Activated CD8-positive, alpha-beta T cell treated with anti-CD3 and anti-CD28 coated beads for 36 hours (primary cell): ENCODE results near the gene GRID1. TPM values are rescaled to one million over a fixed set of nuclear protein-coding genes. Genes with fewer than 3 reads are reported as not detected.

Source experiments
- ATAC-seq: fragments of 200-7000 bp; cut with Tn5 transposase; one replicate; pipeline ENCODE4 v1.10.0; 2021; ENCODE audit warnings: mild to moderate bottlenecking, moderate library complexity
- CTCF ChIA-PET: fragments of 350-600 bp; sonication (Branson Sonifier 250); formaldehyde crosslinking; loops from one replicate; lab custom pipeline; 2021; ENCODE audit warnings: antibody characterized with exemption; lab: Charles Lee
- POLR2A ChIA-PET: fragments of 350-600 bp; sonication (Branson Sonifier 250); formaldehyde crosslinking; loops from one replicate; lab custom pipeline; 2021; ENCODE audit warnings: antibody characterized with exemption; lab: Charles Lee
- DNase-seq: peaks from one replicate; pipeline ENCODE4 v3.0.0-alpha.2; 2020
- H3K27ac Mint-ChIP-seq: one replicate; pipeline ENCODE4 v1.8.0; 2021; ENCODE audit warnings: mild to moderate bottlenecking, mixed read lengths
- H3K27me3 Mint-ChIP-seq: one replicate; pipeline ENCODE4 v1.8.0; 2021; ENCODE audit warnings: mixed read lengths
- H3K36me3 Mint-ChIP-seq: one replicate; pipeline ENCODE4 v1.8.0; 2021; ENCODE audit warnings: low read depth, mixed read lengths
- H3K4me1 Mint-ChIP-seq: one replicate; pipeline ENCODE4 v1.8.0; 2021; ENCODE audit warnings: low read depth, mixed read lengths
- H3K4me3 Mint-ChIP-seq: one replicate; pipeline ENCODE4 v1.8.0; 2021; ENCODE audit warnings: mild to moderate bottlenecking, moderate library complexity, mixed read lengths
- H3K9me3 Mint-ChIP-seq: one replicate; pipeline ENCODE4 v1.8.0; 2021; ENCODE audit warnings: mixed read lengths
- intact Hi-C: fragments of 100-400 bp; cut with micrococcal nuclease; formaldehyde crosslinking; loops from one replicate; pipeline ENCODE4 v1.10.0; 2022
- total RNA-seq, 2 experiments: library from RNA; stranded (reverse); gene quantifications; one replicate each; pipeline ENCODE4 v1.2.3, GENCODE V29; 2021
- TF ChIP-seq, protein P1 (sequence below): fragments of 200-600 bp; IDR thresholded peaks from one replicate; pipeline ENCODE4 v1.8.0; 2022; ENCODE audit warnings: antibody characterized with exemption, mild to moderate bottlenecking

GRID1 gene
- total RNA-seq, 2 experiments from 2014 or later: not detected

DNA sequence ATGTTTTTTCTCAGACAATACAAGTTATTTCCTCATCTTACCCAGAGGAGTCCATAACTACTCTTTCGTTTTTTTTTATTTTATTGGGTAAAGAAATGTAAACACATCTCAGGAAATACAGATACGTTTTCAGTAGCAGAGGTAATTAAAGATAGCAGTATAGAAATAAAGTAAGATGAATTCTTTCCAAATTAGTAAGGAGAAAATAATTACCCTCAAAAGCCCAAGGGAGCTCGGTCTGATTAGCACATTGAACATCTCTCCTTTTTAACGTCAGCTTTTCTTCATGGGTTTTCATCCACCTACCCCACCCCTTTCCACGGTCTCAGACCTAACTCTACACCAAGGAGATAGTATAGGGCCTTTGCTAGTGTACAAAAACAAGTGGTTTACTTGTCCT is 294.2 kb downstream of the GRID1 start:
- Mint-ChIP-seq H3K4me3 (no peak overlapping the region), H3K27ac (no peak overlapping the region), H3K9me3 (no peaks in the 10 kb centered on the region), H3K27me3 (peaks cover 15% of the 10 kb centered on the region), H3K36me3 (no peaks in the 10 kb centered on the region), H3K4me1 (peaks cover 3% of the 10 kb centered on the region)
- POLR2A ChIA-PET: no interaction called here
- ATAC-seq: no peak
- DNase-seq: no peak
- intact Hi-C loops: no loop called here
- TF ChIP-seq, protein P1, sequence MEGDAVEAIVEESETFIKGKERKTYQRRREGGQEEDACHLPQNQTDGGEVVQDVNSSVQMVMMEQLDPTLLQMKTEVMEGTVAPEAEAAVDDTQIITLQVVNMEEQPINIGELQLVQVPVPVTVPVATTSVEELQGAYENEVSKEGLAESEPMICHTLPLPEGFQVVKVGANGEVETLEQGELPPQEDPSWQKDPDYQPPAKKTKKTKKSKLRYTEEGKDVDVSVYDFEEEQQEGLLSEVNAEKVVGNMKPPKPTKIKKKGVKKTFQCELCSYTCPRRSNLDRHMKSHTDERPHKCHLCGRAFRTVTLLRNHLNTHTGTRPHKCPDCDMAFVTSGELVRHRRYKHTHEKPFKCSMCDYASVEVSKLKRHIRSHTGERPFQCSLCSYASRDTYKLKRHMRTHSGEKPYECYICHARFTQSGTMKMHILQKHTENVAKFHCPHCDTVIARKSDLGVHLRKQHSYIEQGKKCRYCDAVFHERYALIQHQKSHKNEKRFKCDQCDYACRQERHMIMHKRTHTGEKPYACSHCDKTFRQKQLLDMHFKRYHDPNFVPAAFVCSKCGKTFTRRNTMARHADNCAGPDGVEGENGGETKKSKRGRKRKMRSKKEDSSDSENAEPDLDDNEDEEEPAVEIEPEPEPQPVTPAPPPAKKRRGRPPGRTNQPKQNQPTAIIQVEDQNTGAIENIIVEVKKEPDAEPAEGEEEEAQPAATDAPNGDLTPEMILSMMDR: no peak
- CTCF ChIA-PET: no interaction called here

DNA sequence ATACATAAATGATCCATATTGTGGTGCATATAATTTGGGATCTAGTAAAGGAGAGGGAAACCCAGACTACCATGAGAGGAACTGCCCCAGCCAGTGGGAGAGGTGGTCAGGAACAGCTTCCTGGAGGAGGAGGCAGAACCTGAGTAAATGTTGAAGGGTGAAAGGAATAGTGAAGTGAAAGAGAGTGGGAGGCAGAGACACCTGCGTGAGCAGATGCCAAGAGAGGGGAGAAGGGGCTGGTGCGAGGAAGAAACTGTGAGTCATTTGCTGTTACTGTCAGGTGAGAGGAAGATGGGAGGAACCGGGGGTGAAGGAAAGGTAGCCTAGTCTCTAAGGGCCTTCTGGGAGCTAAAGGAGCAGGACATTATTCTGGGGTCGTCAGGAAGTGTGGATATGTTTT is 294.8 kb downstream of the GRID1 start:
- intact Hi-C loops: no loop called here
- no peaks in the 10 kb centered on the region for H3K36me3 Mint-ChIP-seq
- POLR2A ChIA-PET: no interaction called here
- peaks cover 3% of the 10 kb centered on the region for H3K4me1 Mint-ChIP-seq
- ATAC-seq (no peak), DNase-seq (no peak)
- H3K27me3 Mint-ChIP-seq: peaks cover 11% of the 10 kb centered on the region
- H3K27ac Mint-ChIP-seq: no peak overlapping the region
- CTCF ChIA-PET: no interaction called here
- TF ChIP-seq, protein P1: no peak
- no peaks in the 10 kb centered on the region for H3K9me3 Mint-ChIP-seq
- no peak overlapping the region for H3K4me3 Mint-ChIP-seq

DNA sequence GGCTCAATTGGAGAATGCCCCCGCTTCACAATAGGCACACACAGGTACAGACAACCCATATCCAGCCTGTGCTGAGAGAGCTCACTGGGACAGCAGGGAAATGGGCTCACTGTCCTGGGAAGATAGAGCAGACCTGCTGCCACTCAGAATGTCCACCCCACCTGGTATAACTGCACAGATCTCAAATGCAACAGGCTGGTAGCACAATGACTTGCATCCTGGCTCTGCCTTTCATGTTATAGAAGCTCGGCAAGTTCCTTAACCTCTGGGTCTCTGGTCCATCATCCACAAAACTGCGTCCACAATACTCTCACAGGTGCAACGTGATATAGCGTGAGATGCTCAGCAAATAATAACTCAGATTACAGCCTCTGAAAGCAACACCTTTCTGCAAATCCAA is 295.4 kb downstream of the GRID1 start:
- H3K27me3 Mint-ChIP-seq: peaks cover 9% of the 10 kb centered on the region
- TF ChIP-seq, protein P1: no peak
- POLR2A ChIA-PET: no interaction called here
- H3K4me1 Mint-ChIP-seq: peaks cover 3% of the 10 kb centered on the region
- H3K27ac Mint-ChIP-seq: no peak overlapping the region
- no peaks in the 10 kb centered on the region for H3K36me3 Mint-ChIP-seq
- CTCF ChIA-PET: interaction anchor here (1.4 kb wide), 1 partner anchor 75 kb away, joined by 3 read pairs; no protein-coding TSS in a partner anchor
- no peak for ATAC-seq
- DNase-seq: no peak
- intact Hi-C loops: no loop called here
- H3K4me3 Mint-ChIP-seq: no peak overlapping the region
- H3K9me3 Mint-ChIP-seq: no peaks in the 10 kb centered on the region

DNA sequence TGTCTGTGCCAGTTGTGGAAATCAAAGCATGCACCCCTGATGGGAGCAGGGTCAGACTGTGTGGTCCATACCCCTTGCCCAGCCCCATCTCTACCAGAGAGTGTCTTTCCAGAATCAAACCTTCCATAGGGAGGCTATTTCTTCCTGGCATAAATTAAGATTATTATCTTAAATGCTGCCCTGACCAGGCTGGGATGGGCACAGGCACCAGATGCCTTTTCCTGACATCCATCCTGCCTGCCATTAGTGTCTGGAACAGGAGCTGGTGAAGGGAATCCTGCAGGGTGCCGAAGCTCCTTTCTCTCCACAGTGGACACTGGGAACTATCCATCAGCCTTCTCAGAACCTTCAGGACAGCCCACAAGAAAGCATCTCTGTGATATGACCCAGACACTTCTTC is 296.3 kb downstream of the GRID1 start:
- H3K27me3 Mint-ChIP-seq: peaks cover 9% of the 10 kb centered on the region
- POLR2A ChIA-PET: interaction anchor here (0.5 kb wide), 1 partner anchor 148 kb away, joined by 3 read pairs; no protein-coding TSS in a partner anchor
- no peaks in the 10 kb centered on the region for H3K36me3 Mint-ChIP-seq
- ATAC-seq: no peak
- H3K9me3 Mint-ChIP-seq: no peaks in the 10 kb centered on the region
- peaks cover 3% of the 10 kb centered on the region for H3K4me1 Mint-ChIP-seq
- no peak overlapping the region for H3K27ac Mint-ChIP-seq
- no peak for DNase-seq
- TF ChIP-seq, protein P1: no peak
- CTCF ChIA-PET: interaction anchor here (1.4 kb wide), 1 partner anchor 75 kb away, joined by 3 read pairs; no protein-coding TSS in a partner anchor
- H3K4me3 Mint-ChIP-seq: no peak overlapping the region
- intact Hi-C loops: no loop called here

DNA sequence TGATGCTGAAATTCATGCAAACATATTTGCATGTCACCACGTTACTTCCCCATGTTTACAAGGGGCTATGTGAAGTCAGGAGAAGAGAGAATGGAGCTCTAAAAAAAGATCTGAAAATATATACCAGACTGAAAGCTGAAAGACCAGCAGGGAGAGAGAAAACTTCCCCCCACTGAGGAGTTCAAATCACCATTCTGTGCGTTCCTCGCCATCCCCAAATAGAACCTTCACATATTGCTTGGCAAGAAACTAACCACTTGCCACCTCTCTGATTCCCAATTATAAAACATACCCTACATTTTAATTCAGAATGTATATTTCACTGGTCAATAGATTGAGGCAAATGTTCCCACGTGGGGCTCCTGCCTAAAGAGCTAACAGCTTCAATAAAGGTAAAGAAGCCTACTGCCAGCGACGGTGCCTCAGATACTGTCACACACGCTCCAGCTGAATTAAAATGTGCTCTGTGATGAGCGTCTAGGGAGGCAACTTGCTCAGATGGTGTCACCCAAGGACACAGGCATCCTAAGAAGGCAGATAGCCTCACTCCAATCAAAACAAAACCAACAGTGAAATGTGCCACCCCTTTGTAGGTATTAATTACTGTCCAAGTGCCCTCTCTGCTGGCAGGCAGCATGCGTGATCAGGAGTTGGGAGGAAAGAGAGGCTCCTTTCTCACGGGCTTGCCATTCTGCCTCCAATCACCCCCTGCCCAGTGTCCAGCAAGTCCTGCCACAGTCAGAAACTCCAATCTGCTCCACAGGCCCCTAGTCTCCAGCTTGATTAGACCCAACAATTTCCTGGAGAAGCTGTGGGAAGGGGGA is 298.2 kb downstream of the GRID1 start:
- no peaks in the 10 kb centered on the region for H3K36me3 Mint-ChIP-seq
- intact Hi-C loops: no loop called here
- POLR2A ChIA-PET: interaction anchor here (0.6 kb wide), 1 partner anchor 690 kb away, joined by 3 read pairs; no protein-coding TSS in a partner anchor
- H3K27me3 Mint-ChIP-seq: peaks cover 7% of the 10 kb centered on the region
- TF ChIP-seq, protein P1: no peak
- H3K4me1 Mint-ChIP-seq: peaks cover 3% of the 10 kb centered on the region
- H3K27ac Mint-ChIP-seq: no peak overlapping the region
- CTCF ChIA-PET: no interaction called here
- ATAC-seq (no peak), DNase-seq (no peak)
- H3K4me3 Mint-ChIP-seq: no peak overlapping the region
- H3K9me3 Mint-ChIP-seq: no peaks in the 10 kb centered on the region
